B cell (primary cell): Measurements from ENCODE around the gene TPBGL.

Source experiments
- EZH2 ChIP-seq: IDR thresholded peaks from 2 replicates; pipeline ENCODE4 v1.6.1; 2012; ENCODE audit warnings: borderline replicate concordance, low read depth, mild to moderate bottlenecking, moderate library complexity, low read length; ENCODE audit not compliant: insufficient read depth, poor library complexity, severe bottlenecking
- TF ChIP-seq, protein P1 (sequence below): fragments of 200-600 bp; IDR thresholded peaks from one replicate; pipeline ENCODE4 v1.8.0; 2022; ENCODE audit warnings: antibody characterized with exemption, mild to moderate bottlenecking

DNA sequence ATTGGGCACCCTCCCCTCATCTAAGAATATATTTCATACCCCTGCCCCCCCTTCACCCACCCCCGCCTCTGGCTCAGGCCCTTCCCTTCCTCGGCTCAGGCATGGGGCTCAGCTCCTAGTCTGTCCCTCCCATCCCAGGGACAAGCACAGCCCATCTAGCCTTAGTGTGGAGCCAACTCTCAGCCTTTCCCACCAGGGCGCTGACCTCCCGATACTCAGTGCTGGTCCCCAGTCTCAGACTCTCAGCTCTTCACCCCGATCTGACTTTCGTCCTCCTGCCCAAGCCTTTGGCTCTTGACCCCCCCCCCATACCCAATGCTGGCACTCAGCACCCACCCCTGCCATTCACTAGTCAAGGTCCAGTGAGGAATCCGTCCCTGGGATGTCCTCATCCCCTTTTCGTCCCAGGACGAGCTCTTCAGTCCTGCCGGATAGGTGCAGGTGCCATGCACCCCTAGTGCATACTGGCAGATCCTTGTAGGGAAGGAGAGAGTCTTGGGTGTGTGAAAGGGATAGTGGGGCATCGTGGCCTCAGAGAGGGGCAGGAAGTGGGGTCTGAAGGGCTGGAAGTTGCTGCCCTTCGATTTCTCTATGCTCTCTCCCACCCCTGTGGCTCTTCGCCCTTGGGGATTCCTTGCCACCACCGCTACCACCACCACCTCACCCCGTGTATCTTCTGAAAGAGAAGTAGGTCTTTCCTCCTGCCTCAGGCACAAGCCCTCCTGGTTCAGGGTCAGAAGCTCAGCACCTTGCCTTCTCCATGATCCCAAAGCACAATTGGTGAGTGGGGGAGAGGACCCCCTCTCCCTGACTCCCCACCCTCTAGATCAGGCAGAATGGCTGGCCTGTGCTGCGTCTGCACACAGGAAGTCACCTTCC lies 2.4 kb downstream of the TPBGL start:
- TF ChIP-seq, protein P1, sequence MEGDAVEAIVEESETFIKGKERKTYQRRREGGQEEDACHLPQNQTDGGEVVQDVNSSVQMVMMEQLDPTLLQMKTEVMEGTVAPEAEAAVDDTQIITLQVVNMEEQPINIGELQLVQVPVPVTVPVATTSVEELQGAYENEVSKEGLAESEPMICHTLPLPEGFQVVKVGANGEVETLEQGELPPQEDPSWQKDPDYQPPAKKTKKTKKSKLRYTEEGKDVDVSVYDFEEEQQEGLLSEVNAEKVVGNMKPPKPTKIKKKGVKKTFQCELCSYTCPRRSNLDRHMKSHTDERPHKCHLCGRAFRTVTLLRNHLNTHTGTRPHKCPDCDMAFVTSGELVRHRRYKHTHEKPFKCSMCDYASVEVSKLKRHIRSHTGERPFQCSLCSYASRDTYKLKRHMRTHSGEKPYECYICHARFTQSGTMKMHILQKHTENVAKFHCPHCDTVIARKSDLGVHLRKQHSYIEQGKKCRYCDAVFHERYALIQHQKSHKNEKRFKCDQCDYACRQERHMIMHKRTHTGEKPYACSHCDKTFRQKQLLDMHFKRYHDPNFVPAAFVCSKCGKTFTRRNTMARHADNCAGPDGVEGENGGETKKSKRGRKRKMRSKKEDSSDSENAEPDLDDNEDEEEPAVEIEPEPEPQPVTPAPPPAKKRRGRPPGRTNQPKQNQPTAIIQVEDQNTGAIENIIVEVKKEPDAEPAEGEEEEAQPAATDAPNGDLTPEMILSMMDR: no peak
- TF ChIP-seq EZH2: no peak
